Neuronal stem cell (in vitro differentiated cells): ENCODE results near the gene TCF7.
A peak's percentile ranks its signal among the peaks of the same experiment; 100 is the strongest.

Experiments
- DNase-seq: peaks from one replicate; pipeline ENCODE4 v3.0.0-alpha.2; 2013; ENCODE audit warnings: low spot score
- H2AFZ ChIP-seq: one replicate; pipeline ENCODE4 v1.6.1; 2013; ENCODE audit warnings: mild to moderate bottlenecking, low read length, inconsistent platforms
- H2AK5ac ChIP-seq: 2 replicates; pipeline ENCODE4 v1.6.1; 2013; ENCODE audit warnings: low read depth, mild to moderate bottlenecking, inconsistent platforms, low read length, moderate library complexity, mixed read lengths
- H2BK120ac ChIP-seq: 2 replicates; pipeline ENCODE4 v1.6.1; 2013; ENCODE audit warnings: low read depth, mild to moderate bottlenecking, inconsistent platforms, low read length, moderate library complexity, mixed read lengths
- H2BK12ac ChIP-seq: one replicate; pipeline ENCODE4 v1.6.1; 2013; ENCODE audit warnings: low read length, inconsistent platforms
- H2BK15ac ChIP-seq: 2 replicates; pipeline ENCODE4 v1.6.1; 2013; ENCODE audit warnings: mild to moderate bottlenecking, low read length, inconsistent platforms, mixed read lengths
- H2BK5ac ChIP-seq: one replicate; pipeline ENCODE4 v1.6.1; 2013; ENCODE audit warnings: inconsistent platforms, mild to moderate bottlenecking, low read length, moderate library complexity
- H3K14ac ChIP-seq: one replicate; pipeline ENCODE4 v1.6.1; 2013; ENCODE audit warnings: low read length, inconsistent platforms
- H3K18ac ChIP-seq: 2 replicates; pipeline ENCODE4 v1.6.1; 2013; ENCODE audit warnings: low read length, inconsistent platforms
- H3K23ac ChIP-seq: 2 replicates; pipeline ENCODE4 v1.6.1; 2013; ENCODE audit warnings: low read depth, mild to moderate bottlenecking, mixed read lengths, low read length, inconsistent platforms; ENCODE audit not compliant: poor library complexity
- H3K27ac ChIP-seq: replicated peaks from 3 replicates; pipeline ENCODE4 v1.5.1; 2013; ENCODE audit warnings: low read length, inconsistent platforms
- H3K27me3 ChIP-seq, 3 experiments: 2 replicates each; pipeline ENCODE4 v1.6.1; 2013; ENCODE audit warnings: low read length in 3 of 3, mild to moderate bottlenecking in 2 of 3, inconsistent platforms in 1 of 3, low read depth in 1 of 3, mixed read lengths in 1 of 3, moderate library complexity in 1 of 3; ENCODE audit not compliant: control insufficient read depth in 3 of 3, insufficient read depth in 3 of 3
- H3K36me3 ChIP-seq, 2 donors: replicated peaks in 1 of 2; 2 replicates each; pipeline ENCODE4 v1.6.1; 2013; ENCODE audit warnings: low read length in 2 of 2; ENCODE audit not compliant: control insufficient read depth in 2 of 2, insufficient read depth in 2 of 2
- H3K4ac ChIP-seq: 2 replicates; pipeline ENCODE4 v1.6.1; 2013; ENCODE audit warnings: inconsistent platforms, mild to moderate bottlenecking, low read length, moderate library complexity
- H3K4me1 ChIP-seq, 2 donors: 1 replicate in 1 of 2; 2 replicates in 1 of 2; pipeline ENCODE4 v1.6.1; 2013; ENCODE audit warnings: low read length in 2 of 2, low read depth in 1 of 2; ENCODE audit not compliant: control insufficient read depth in 2 of 2, insufficient read depth in 1 of 2
- H3K4me2 ChIP-seq: one replicate; pipeline ENCODE4 v1.6.1; 2013; ENCODE audit warnings: mild to moderate bottlenecking, low read length, inconsistent platforms; ENCODE audit not compliant: insufficient read depth, poor library complexity, severe bottlenecking
- H3K4me3 ChIP-seq, 2 donors: 2 replicates each; pipeline ENCODE4 v1.5.1; 2013; ENCODE audit warnings: low read length in 2 of 2, mild to moderate bottlenecking in 2 of 2, inconsistent platforms in 1 of 2, moderate library complexity in 1 of 2
- H3K79me1 ChIP-seq: one replicate; pipeline ENCODE4 v1.6.1; 2013; ENCODE audit warnings: low read depth, mild to moderate bottlenecking, inconsistent platforms, low read length, moderate library complexity
- H3K9ac ChIP-seq: one replicate; pipeline ENCODE4 v1.6.1; 2013; ENCODE audit warnings: mild to moderate bottlenecking, low read depth, low read length, inconsistent platforms; ENCODE audit not compliant: poor library complexity
- H3K9me3 ChIP-seq, 2 donors: replicated peaks in 1 of 2; 2 replicates each; pipeline versions ENCODE3 to v1.6.1; 2013; ENCODE audit warnings: low read length in 2 of 2, mild to moderate bottlenecking in 2 of 2, inconsistent platforms in 1 of 2, low read depth in 1 of 2, mixed read lengths in 1 of 2, moderate library complexity in 1 of 2; ENCODE audit not compliant: control insufficient read depth in 2 of 2, insufficient read depth in 1 of 2
- H4K8ac ChIP-seq: one replicate; pipeline ENCODE4 v1.6.1; 2013; ENCODE audit warnings: low read depth, mild to moderate bottlenecking, inconsistent platforms, low read length, moderate library complexity
- H4K91ac ChIP-seq: one replicate; pipeline ENCODE4 v1.6.1; 2013; ENCODE audit warnings: low read length, low read depth, mild to moderate bottlenecking, inconsistent platforms; ENCODE audit not compliant: poor library complexity
- WGBS, 2 donors: extraction: QIAGEN DNeasy Blood & Tissue Kit; methylation state at CpG; one replicate each; pipeline ENCODE4 v1.1.7; 2013; ENCODE audit warnings: missing lambda C conversion rate in 2 of 2, mixed read lengths in 1 of 2; ENCODE audit not compliant: insufficient read length in 2 of 2, insufficient replicate concordance in 1 of 2; ENCODE audit errors: extremely low coverage in 2 of 2; 5-methylcytosine and 5-hydroxymethylcytosine counted together

The TCF7 gene

DNA sequence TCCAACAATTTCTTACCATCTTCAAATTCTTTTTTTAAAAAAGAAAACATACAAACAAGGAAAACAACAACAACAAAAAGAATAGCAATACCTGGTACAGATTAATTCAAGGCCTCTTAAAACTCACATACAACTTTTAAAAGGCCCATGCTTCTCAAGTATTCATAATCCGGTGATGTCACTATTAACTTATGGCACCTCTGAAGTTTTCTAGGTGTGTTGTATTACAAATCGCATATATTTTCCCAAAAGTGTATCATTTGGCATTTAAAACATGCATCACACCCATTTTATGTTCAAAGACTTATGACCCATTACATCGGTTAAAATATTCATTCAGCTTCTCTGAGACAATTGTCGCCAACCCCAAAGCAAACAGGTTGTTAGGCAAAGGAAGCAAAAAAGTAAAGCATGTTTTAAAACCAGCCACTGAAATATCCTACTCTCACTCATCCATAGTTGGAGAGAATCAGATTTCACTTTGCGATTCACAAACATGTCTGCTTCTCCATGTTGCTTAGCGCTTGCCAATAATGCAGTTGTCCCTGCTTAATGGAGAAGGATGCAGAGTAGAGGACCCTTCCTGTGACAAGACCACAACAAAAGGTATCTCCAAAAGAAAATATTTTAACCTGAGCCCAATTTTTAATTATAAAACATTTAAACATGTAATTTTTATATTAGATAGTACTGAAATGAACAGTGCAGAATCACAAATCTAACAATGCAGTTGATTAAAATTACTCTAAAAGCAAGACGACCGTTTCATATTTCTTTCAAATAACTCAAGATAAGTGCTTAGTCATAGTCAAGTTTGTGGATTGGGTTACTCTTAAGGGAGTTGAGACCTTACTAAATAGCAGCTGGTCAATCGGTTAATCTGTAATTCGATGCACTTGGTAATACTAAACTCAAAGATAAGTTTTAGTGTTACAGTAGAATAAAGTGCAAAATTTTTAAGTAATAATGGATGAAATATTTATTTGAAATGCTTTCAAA is 60.7 kb downstream of the TCF7 start:
- peaks cover 3% of the 10 kb centered on the region for H3K79me1 ChIP-seq
- H2BK120ac ChIP-seq = no peak overlapping the region
- H3K14ac ChIP-seq = no peak overlapping the region
- no peak overlapping the region for H2BK5ac ChIP-seq
- no peak overlapping the region for H3K4me2 ChIP-seq
- no peak overlapping the region for H4K91ac ChIP-seq
- H4K8ac ChIP-seq = no peak overlapping the region
- no peak overlapping the region for H3K27ac ChIP-seq
- no peak overlapping the region for H2AK5ac ChIP-seq
- peak overlapping the region in 1 of 2 donors; percentile 97 for H3K4me3 ChIP-seq
- no peak overlapping the region for H3K23ac ChIP-seq
- H2BK15ac ChIP-seq = no peak overlapping the region
- DNase-seq = no peak
- no peak overlapping the region for H3K4ac ChIP-seq
- H3K36me3 ChIP-seq = peaks cover 10 to 35% of the 10 kb centered on the region in 2 donors
- H3K9me3 ChIP-seq = no peaks in the 10 kb centered on the region
- H3K9ac ChIP-seq = no peak overlapping the region
- H2AFZ ChIP-seq = no peak overlapping the region
- no peak overlapping the region for H2BK12ac ChIP-seq
- no peak overlapping the region for H3K18ac ChIP-seq
- H3K4me1 ChIP-seq = peaks cover 5 to 6% of the 10 kb centered on the region in 2 donors
- no peaks in the 10 kb centered on the region for H3K27me3 ChIP-seq
- WGBS, 2 donors = no CpG with 5 or more reads among the region's 10 CpGs

DNA sequence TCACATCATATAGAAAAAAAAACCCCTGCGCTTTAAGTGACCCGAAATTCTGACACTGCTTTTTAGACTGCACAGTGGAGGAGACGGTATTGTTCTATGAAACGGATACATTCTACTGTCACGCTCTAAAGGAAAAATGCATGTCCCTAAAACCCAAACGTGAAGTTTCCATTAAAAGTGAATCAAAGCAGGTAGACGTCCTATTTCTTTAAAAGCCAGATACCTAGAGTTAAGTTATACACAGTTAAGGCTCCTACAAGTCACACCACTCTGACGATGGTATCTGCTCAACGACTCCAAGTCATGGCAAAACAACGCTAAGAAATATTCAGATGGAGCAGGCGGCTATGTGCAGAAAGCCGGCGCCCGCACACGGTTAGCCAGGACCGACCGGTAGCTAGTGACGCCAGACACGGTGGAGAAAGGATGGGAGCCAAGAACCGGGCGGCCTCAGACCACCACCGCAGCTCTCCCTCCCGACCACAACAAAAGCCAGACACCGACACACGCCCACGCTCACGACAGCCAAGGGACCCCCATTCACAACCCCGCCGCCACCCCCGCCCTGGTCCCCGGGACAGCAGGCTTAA is 61.5 kb downstream of the TCF7 start:
- no peak overlapping the region for H4K91ac ChIP-seq
- H2AFZ ChIP-seq = peak overlapping the region; percentile 99
- peak overlapping the region; percentile 79 for H3K14ac ChIP-seq
- no peak overlapping the region for H3K4ac ChIP-seq
- peaks cover 5 to 27% of the 10 kb centered on the region in 2 donors for H3K36me3 ChIP-seq
- peak overlapping the region; percentile 64 for H2AK5ac ChIP-seq
- DNase-seq = no peak
- peak overlapping the region; percentile 68 for H2BK5ac ChIP-seq
- peak overlapping the region; percentile 96 for H3K27ac ChIP-seq
- H2BK15ac ChIP-seq = no peak overlapping the region
- no CpG with 5 or more reads among the region's 31 CpGs for WGBS, 2 donors
- H2BK120ac ChIP-seq = no peak overlapping the region
- peak overlapping the region; percentile 99 for H3K23ac ChIP-seq
- H3K9me3 ChIP-seq = no peaks in the 10 kb centered on the region
- H3K4me3 ChIP-seq = peak overlapping the region; percentile 97 to 99
- H3K18ac ChIP-seq = peak overlapping the region; percentile 93
- H3K9ac ChIP-seq = peak overlapping the region; percentile 98
- H3K4me1 ChIP-seq = peaks cover 5 to 6% of the 10 kb centered on the region in 2 donors
- no peak overlapping the region for H2BK12ac ChIP-seq
- H3K4me2 ChIP-seq = peak overlapping the region; percentile 52
- H3K27me3 ChIP-seq = no peaks in the 10 kb centered on the region
- H4K8ac ChIP-seq = no peak overlapping the region
- peaks cover 3% of the 10 kb centered on the region for H3K79me1 ChIP-seq

DNA sequence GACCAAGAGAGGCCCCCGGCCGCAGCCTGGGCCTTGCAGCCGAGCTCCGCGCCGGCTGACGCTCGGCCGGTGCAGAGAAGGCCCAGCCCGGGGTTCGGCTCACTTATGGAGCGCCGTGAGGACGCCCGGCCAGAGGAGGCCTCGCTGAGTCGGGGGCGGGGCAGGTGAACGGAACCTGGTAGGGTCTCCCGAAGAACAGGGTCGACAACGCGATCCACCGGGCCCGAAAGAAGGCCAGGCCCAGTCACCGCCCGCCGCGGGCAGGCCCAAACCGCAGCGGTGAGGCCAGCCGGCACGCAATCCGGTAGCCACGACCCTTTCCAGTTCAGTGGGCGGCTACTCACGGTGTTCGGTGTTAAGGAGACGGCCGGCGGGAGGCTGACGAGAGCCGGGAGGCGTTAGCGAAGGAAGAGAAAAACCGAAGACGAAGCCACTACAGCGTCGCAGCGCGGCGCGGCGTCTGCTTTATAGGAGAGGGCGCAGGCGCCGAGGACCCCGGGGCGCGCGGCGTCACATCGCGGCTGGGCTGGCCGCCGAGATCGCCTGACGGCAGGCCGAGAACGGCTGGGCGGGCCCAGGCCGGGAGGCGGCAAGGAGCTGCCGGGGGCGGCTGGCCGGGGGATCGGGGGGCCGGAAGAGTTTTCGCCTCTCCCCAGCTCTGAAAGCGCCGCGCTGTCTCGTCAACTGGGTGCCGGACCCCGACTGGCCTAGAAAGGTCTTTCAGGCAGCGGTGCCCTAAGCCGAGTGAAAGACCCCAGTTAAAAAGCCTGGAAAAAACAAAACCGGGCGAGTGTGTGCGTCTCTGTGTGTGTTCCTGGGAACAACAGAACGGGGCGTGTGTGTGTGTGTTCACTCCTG is 62.3 kb downstream of the TCF7 start, which contains the start of gene SKP1:
SKP1 (minus strand) TSS at position 440 of the 858 bp plus-strand sequence. CDS start 2,928 bp downstream, outside the sequence.
- no peaks in the 10 kb centered on the region for H3K27me3 ChIP-seq
- H2AFZ ChIP-seq = peak within 1 kb of the TSS; percentile 99
- peak within 1 kb of the TSS; percentile 96 for H3K27ac ChIP-seq
- peak within 1 kb of the TSS; percentile 29 for H2BK15ac ChIP-seq
- H2AK5ac ChIP-seq = peak within 1 kb of the TSS; percentile 64
- peak within 1 kb of the TSS; percentile 93 for H3K18ac ChIP-seq
- no peak within 1 kb of the TSS for H2BK120ac ChIP-seq
- peaks cover 3% of the 10 kb centered on the region for H3K79me1 ChIP-seq
- H3K23ac ChIP-seq = peak within 1 kb of the TSS; percentile 99
- no peak within 1 kb of the TSS for H3K4ac ChIP-seq
- H3K14ac ChIP-seq = peak within 1 kb of the TSS; percentile 79
- peak within 1 kb of the TSS; percentile 68 for H2BK5ac ChIP-seq
- H3K4me3 ChIP-seq = peak within 1 kb of the TSS; percentile 97 to 99
- peak within 1 kb of the TSS; percentile 80 for H3K4me2 ChIP-seq
- H4K91ac ChIP-seq = no peak within 1 kb of the TSS
- H3K36me3 ChIP-seq = peaks cover 5 to 19% of the 10 kb centered on the region in 2 donors
- no CpG with 5 or more reads among the region's 92 CpGs for WGBS, 2 donors
- peak within 1 kb of the TSS; percentile 98 for H3K9ac ChIP-seq
- DNase-seq = peak; percentile 89
- H3K4me1 ChIP-seq = peaks cover 5 to 6% of the 10 kb centered on the region in 2 donors
- H3K9me3 ChIP-seq = no peaks in the 10 kb centered on the region
- H2BK12ac ChIP-seq = no peak within 1 kb of the TSS
- no peak within 1 kb of the TSS for H4K8ac ChIP-seq
